ENCODE results near the gene RPGR.

RPGR gene

GRCh38 chrX:38249965-38250364 is 77.3 kb downstream of the RPGR start:
- no peak for DNase-seq (ENCODE audit: low read depth)

GRCh38 chrX:38247051-38247450 is 80.3 kb downstream of the RPGR start:
- DNase-seq (ENCODE audit: low read depth): no peak

DNA sequence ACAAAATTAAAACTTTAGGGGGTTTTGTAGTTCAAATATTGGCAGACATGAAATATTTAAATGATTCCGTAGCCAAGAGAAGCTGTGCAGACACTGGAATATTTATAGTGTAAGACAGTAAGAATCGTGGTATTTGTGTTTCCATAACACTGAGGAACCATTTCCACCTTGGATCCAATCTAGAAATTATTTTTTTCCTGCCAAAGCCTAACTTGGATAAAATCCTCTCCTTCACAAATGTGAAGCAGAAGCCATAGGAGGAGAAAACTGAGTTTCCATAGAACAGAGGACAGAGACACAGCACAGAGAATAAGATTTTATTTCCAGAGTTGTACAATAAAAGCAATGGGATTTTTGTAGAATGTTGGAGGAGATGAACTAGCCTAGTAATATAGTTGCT is 86.8 kb downstream of the RPGR start:
- DNase-seq (ENCODE audit: low read depth): no peak

DNA sequence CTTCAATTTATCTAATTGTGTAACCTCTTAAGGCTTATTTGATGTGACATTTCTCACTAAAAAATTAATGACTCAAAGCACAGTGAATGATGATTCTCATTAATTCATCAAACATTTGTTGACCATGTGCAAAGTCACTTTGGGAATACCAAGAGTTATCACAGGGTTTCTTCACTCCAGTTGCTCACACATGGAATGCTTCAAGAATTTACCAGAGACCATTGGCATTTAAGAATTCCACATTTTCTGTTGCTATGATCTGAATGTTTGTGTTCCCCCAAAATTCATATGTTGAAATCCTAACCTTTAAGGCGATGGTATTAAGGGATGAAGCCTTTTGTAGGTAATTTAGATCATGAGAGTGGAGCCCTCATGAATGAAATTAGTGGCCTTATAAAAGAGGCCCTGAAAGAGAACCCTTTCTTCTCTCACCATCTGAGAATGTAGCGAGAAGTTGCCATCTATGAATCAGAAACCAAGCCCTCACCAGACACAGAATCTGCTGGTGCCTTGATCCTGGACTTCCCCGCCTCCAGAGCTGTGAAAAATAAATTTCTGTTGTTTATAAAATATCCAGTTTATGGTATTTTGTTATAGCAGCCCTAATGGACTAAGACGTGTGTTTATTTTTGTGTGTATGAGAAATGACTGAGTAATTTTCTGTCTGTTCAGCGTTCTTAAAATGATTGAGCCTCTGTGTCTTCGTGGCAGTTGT is 90.3 kb downstream of the RPGR start:
- no peak for DNase-seq (ENCODE audit: low read depth)

DNA sequence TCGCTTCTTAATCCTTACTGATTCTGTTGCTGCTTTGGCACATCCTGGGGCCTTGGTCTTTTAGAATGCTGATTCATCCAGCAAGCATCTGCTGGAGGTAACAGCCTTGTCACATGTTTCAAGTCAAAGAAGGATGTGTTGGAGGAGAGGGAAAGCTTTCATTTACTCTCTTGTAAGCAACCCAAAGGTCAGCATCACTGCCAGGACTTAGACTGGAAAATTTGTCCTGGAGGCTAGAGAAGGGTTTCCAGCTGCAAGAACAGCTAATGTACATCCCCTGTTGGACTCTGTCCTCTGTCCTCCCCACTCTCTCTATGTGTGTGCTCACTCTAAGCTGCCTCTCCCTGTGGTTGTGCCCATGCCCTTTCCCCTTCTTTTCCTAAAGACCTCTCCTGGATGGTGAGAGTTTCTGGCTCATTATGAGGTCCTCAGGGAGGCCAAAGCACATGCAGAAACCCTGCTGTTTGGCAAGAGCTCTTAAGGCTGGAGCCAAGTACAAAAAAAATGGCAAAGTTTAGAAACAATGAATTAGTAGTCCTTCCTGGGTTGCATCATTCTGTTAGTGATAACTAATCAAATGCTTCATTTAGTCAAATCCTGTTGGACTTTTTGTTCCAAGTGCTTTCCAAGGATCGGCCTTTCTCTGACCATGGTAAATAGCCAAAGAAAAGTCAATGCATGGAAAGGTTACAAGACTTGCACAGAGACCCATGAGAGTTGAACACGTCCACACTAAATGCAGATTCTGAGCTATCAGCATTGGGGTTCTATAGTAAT is 93.2 kb downstream of the RPGR start:
- DNase-seq (ENCODE audit: low read depth): no peak

- DNase-seq (ENCODE audit: low read depth): no peak
Observed at GRCh38 chrX:38232079-38232686, 95.1 kb downstream of the RPGR start.

DNA sequence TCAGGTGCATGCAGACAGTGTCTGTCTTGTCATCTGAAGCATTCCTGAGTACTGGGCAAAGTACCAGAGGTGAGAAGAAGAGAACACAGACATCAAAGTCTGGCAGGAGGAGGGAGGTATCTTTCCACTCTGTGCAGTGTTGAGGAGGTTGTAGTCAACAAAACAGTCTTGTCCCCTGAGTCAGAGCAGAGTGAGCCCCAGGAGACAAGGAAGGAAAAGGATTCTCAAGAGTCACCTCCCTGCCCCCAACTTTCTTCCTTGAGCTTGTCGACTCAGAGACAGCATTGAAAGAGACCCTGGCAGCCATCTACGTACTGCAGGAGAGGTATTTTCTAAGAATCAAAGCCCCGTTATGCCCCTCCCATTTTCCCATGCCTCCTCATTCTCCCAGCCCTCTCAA is 102.2 kb downstream of the RPGR start:
- DNase-seq (ENCODE audit: low read depth): no peak

DNA sequence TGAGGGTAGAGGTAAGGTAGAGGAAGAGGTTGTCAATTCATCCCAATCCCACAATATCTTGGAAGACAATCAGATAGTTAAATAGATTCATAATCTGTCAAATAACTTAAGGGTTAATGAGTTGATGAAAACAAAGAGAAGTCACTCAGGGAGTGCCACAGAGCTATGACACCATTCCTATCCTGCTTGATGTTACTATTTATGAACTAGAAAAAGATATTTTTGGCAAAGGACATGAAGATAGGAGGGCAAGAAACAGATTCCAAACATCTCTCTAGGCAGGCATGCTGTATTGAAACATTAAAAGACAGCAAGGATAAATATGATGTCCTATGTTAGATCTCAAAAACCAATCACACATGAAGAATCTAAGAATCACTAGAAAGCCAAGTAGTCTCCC is 103.1 kb downstream of the RPGR start:
- DNase-seq (ENCODE audit: low read depth): no peak

DNA sequence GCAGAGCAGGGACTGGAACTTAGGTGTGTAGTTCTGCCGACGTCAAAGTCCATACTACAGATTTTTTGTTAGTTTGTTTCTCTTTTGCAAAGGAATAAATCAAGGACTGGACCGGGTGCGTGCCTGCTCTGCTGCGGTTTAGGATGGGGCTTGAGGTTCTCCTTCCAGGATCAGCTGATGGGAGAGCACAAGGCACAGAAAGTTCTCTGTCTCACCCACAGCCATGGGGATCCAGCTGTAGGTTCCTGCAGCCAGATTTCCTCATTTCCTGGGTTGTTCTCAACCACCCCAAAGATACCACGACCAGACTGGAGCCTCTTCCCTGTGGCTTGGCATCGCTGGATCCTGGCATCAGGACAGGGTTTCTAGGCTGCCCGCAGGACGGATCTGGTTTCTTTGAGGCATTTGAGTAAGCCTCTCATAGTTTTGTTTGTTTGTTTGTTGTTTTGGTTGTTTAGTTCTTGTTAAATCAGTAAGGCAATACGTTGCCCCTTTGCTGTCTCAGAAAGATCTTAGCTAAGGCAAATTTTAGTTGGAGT is 105.8 kb downstream of the RPGR start:
- no peak for DNase-seq (ENCODE audit: low read depth)

- DNase-seq (ENCODE audit: low read depth): no peak
Observed at GRCh38 chrX:38220415-38221390, 106.6 kb downstream of the RPGR start, which contains the start of gene SRPX. Gene SRPX, minus strand, starts transcription at chrX:38220871. Its CDS starts 79 bp downstream, at chrX:38220792.

DNA sequence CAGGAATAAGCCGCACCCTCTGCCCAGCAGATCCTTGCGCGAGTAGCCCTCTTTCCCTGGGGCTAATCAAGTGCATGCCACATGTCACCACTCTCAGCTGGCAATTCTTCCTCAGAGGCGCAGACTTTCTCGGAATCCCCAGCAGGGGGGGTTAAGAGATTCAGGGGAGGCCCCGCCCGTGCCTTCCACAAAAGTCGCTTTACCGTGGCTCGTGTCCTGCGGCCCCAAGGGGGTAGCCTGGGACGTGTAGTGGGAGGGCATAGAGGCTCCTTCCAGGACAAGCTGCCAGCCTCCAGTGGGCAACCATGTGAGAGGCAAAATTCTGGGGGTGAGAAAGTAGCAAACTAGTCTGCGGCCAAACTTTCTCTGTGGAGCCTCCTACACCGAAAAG is 107.3 kb downstream of the RPGR start:
- no peak for DNase-seq (ENCODE audit: low read depth)

All from stimulated activated CD8-positive, alpha-beta memory T cell treated with anti-CD3 and anti-CD28 coated beads, Interleukin-12 subunit alpha, Interleukin-12 subunit beta, amount 100 ng/mL, for 4 hours (primary cell).